Endometrial microvascular endothelial cells (primary cell): Measurements from ENCODE around the gene MFAP4. TPM values are rescaled to one million over a fixed set of nuclear protein-coding genes. Genes with fewer than 3 reads are reported as not detected.

Experiments
- in situ Hi-C: cut with HindIII; loops from 2 replicates; pipeline ENCODE4 v1.10.0; 2017; ENCODE audit warnings: low sequenced_read_pairs, low pct_unique_long_range_greater_than_20kb; ENCODE audit errors: inconsistent ontology term
- total RNA-seq: library from RNA; depleted of rRNA; stranded (reverse); fragments of >200 nt; gene quantifications from one replicate; pipeline ENCODE4 v1.2.3, GENCODE V29; 2015; ENCODE audit errors: inconsistent ontology term

The MFAP4 gene
- total RNA-seq, 1 donor from 2014 or later = not detected

DNA sequence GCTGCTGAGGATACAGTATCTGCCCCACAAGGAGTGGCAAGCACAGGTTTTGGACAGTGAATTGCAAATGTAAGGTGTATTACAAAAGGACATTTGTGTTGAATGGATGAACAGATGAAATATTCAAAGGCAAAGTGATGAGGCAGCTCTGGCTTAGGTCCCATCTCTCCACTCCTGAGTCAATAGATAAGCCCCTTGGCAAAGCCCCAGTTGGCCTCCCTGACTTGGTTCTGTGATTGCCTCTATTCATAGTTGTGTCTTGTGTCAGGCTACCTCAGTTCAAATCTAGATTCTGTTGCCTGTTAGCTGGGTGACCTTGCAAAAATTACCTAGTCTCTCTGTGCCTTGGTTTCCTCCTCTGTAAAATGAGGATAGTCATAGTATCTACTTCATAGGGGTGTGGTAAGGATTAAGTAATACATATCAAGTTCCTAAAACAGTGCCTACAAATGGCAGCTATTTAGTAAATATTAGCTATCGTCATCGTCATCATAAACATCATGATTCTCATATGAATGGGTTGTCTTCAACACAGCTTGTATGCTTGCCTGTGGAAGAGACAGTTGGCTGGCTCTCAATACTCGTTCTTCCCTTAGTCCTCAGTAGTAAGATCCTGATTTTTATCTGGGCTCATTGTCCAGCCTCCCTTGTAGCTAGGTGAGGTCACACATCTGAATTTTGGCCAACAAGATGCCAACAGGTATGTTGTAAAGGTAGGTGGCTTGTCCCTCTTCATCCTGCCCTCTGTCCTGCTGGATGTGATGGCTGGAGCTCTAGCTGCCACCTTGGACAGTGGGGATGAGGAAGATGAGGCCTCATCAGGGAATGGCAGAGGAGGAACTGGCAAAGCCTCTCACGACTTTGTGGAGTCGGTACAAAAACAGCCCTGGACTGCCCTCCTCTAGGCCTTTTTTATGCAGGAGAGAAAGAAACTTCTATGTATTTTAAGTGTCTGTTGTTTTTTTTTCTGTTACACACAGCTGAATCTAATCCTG is 2.1 kb upstream of the MFAP4 start:
- in situ Hi-C loops = no loop called here

DNA sequence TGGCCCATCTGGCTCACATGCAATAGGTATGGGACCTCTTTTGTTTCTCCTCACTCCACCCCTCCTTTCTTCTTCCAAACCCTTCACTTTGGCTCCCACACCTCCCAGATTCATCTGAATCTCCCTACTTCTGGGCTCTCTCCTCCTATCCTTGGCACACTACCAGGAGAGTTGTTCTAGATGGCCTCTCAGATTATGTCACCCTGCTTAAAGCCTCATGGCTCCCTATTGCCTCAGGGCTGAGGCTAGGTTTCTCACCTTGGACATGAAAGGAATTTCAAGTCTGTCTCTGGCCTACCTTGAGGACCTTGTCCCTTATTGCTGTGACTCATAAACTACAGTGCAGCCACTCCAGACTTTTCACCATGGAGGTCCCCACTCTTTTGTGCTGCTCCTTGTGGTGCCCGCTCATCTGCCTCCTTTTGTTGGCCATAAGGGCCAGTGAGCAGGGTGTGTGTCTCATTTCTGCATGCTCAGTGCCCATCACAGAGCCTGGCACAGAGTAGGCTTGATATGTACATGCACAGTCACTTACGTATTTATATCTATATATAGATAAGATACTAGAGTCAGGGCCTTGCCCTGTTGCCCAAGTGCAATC is 1.0 kb upstream of the MFAP4 start:
- in situ Hi-C loops = no loop called here

DNA sequence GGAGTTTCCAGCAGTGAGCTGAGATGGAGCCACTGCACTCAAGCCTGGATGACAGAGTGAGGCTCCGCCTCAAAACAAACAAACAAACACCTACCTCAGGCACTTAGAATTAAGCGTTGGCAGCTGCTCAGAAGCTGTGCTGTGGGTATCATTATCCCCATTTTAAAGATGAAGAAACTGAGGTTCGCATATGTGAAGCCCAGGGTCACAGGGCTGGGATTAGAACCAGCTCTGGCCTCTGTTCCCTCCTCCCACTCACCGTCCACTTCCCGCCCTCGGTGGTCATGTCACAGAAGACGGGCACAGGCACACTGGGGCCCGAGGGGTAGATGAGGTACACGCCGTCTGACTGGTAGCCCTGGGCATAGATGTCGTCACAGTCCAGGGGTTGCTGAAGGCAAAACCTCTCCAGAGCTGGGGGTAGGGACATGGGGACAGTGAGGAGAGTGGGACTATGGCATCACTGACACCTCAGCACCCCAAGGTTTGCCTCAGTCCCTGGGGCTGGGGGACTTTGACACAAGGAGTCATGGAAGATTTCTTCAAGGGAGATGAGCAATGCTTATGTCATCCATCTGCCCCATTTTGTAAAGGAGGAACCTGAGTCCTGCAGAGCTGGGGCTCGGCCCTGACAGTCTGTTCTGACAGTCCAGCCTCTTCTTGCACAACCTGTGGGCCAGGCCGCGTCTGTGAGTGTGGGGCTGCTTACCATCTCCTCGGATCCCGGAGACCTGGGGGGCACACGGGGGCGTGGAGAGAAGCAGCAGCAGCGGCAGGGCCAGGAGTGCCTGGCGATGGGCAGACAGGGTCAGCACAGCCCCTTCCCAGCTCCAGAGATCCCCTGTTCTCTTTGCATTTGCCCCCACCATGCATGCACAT is 700 bp downstream of the MFAP4 start:
- in situ Hi-C loops = no loop called here

DNA sequence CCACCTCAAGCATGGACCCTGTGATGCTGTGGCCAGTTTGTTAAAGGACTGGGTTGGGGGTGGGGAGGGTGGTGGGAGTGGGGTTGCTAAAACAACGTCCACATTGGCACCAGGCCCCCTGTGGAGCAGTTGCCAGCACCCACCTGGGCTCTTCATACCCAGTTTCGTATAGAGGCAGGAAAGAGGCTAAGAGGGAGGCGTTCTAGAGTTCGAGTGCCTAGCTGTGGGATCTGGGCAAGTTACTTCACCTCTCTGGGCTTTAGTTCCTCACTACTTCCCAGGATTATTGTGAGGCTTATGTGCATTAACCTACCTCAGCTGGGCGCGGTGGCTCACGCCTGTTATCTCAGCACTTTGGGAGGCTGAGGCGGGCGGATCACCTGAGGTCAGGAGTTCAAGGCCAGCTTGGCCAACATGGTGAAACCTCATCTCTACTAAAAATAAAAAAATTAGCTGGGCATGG is 1.4 kb downstream of the MFAP4 start:
- in situ Hi-C loops = no loop called here

DNA sequence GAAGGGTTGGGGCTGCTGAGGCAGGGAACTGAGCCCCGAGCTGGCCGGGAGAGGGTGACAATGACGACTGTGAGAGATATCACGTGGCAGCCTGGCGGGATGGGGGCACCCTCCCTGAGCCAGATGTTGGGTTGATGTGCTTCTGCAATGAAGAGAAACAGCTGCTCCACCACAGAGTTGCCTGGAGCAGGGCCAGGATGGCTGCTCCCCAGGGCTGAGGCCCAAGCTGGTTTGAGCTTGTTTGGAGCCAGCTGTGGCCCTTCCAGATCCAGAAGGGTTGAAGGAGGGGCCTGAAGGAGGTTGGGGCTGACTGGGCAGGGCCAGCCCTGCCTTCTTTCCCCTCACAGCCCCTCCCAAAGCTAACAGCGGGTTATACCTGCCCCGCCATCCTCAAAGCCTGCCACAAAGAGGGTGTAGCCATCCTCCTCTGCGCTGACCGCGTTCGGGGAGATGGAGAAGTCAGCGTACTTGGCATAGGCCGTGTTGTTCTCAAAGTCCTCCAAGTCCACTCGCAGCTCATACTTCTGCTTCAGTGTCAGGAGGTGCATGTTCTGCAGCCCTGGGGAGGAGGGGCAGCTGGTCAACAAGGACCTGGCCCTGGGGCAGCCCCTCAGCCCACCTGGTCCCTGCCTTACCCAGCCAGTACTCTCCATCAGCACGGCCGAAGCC is 2.1 kb downstream of the MFAP4 start:
- in situ Hi-C loops = no loop called here

DNA sequence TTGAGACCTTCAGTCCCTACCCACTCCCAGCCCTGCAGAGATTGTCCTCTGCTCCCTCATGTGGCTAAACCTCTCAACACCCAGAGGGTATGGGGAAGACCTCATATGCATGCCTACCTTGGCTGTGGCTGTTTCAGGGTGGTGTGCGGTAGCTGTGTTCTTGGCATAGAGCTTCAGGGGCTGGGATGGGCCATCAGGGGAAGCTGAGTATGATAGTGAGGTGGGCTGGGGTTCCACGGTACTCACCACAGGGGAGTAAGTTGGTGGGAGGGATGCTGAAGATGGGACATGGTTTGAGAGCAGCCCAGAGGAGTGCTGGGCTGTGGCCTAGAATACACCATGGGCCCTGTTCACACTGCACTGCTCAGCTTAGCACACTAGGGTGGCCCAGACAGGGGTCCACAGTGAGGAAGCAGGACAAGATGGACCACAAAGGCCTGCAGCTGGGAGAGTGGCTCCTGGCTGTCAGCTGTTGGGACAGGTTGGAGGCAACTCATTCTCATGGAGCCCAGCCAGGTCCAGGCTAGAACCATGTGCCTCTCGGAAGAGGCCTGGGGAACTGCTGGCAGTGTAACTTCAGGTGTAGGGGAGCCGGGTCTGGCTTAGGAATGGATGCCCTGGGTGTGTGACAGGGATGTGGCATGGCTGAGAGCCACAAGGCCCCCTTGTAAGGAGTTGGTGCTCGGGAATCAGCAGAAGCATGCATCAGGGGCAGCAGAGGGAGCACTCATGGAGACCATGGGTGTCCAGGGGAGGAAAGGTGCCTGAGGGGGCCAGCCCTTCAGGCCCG is 3.1 kb downstream of the MFAP4 start:
- in situ Hi-C loops = no loop called here

DNA sequence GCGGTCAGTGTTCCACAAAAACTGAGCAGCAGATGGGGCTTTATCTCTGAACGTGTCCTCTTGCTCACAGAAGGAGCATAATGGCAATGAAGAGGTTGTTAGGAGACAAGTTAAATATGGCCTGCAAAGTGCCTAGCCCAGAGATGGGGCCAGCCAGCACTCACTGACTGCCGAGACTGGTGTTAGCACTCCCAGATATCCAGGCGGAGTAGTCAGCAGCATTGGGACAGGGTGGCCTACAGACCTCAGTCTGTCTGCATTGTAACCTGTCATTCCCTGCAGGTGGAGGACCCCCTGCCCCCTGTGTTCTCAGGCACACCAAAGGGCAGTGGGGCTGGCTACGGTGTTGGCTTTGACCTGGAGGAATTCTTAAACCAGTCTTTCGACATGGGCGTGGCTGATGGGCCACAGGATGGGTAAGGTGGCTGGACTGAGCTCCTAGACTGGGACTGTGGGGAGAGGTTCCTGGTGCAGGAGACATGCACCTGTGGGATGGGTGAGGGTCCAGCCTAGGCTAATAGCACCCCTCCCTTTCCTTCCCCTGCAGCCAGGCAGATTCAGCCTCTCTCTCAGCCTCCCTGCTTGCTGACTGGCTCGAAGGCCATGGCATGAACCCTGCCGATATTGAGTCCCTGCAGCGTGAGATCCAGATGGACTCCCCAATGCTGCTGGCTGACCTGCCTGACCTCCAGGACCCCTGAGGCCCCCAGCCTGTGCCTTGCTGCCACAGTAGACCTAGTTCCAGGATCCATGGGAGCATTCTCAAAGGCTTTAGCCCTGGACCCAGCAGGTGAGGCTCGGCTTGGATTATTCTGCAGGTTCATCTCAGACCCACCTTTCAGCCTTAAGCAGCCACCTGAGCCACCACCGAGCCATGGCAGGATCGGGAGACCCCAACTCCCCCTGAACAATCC is 4.2 kb downstream of the MFAP4 start:
- in situ Hi-C loops = no loop called here

DNA sequence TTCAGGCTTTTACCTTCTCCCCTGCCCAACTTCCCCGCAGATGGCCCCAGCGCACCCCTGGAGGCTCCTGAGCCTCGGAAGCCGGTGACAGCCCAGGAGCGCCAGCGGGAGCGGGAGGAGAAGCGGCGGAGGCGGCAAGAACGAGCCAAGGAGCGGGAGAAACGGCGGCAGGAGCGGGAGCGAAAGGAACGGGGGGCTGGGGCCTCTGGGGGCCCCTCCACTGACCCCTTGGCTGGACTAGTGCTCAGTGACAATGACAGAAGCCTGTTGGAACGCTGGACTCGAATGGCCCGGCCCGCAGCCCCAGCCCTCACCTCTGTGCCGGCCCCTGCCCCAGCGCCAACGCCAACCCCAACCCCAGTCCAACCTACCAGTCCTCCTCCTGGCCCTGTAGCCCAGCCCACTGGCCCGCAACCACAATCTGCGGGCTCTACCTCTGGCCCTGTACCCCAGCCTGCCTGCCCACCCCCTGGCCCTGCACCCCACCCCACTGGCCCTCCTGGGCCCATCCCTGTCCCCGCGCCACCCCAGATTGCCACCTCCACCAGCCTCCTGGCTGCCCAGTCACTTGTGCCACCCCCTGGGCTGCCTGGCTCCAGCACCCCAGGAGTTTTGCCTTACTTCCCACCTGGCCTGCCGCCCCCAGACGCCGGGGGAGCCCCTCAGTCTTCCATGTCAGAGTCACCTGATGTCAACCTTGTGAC is 5.1 kb downstream of the MFAP4 start:
- in situ Hi-C loops = no loop called here

DNA sequence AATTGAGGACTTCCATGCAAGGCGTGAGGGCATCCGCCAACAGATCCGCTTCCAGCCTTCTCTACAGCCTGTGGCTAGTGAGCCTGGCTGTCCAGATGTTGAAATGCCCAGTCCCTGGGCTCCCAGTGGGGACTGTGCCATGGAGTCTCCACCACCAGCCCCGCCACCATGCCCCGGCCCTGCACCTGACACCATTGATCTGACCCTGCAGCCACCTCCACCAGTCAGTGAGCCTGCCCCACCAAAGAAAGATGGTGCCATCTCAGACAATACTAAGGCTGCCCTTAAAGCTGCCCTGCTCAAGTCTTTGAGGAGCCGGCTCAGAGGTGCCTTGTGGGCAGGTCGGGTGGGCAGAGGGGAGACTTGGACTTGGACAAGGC is 5.6 kb downstream of the MFAP4 start:
- in situ Hi-C loops = no loop called here

DNA sequence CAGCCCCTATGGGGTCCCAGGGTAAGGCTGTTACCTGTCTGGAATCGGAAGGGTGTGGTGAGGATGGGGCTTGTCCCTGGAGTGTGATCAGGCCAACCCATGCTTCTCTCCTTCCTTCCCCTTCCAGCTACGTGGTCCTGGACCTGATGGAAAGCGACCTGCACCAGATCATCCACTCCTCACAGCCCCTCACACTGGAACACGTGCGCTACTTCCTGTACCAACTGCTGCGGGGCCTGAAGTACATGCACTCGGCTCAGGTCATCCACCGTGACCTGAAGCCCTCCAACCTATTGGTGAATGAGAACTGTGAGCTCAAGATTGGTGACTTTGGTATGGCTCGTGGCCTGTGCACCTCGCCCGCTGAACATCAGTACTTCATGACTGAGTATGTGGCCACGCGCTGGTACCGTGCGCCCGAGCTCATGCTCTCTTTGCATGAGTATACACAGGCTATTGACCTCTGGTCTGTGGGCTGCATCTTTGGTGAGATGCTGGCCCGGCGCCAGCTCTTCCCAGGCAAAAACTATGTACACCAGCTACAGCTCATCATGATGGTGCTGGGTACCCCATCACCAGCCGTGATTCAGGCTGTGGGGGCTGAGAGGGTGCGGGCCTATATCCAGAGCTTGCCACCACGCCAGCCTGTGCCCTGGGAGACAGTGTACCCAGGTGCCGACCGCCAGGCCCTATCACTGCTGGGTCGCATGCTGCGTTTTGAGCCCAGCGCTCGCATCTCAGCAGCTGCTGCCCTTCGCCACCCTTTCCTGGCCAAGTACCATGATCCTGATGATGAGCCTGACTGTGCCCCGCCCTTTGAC is 6.3 kb downstream of the MFAP4 start:
- in situ Hi-C loops = no loop called here

DNA sequence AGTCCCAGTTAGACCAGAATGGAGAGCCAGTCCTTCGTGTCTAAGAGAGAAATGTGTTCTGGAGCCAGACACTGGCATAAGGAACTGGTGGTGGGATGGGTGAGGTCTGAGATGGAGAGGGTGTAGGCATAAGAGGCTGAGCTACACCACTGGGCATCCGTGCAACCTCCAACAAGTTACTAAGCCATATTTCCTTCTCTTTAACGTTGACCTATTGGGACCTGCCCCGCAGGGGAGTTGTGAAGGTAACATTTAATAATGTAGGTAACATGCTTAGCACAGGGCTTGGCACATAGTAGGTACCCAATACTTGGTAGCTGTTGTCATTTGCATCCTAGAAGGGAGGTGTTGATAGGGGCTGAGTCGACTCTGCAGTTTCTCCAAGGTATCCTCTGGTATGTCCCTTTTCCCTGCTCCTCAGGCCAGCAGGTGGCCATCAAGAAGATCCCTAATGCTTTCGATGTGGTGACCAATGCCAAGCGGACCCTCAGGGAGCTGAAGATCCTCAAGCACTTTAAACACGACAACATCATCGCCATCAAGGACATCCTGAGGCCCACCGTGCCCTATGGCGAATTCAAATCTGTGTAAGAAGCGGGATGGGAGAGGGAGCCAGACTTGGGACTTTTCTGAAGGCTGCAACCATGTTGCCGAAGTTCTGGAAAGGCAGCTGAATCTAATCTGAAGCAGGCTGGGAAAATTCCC is 7.5 kb downstream of the MFAP4 start:
- in situ Hi-C loops = no loop called here

DNA sequence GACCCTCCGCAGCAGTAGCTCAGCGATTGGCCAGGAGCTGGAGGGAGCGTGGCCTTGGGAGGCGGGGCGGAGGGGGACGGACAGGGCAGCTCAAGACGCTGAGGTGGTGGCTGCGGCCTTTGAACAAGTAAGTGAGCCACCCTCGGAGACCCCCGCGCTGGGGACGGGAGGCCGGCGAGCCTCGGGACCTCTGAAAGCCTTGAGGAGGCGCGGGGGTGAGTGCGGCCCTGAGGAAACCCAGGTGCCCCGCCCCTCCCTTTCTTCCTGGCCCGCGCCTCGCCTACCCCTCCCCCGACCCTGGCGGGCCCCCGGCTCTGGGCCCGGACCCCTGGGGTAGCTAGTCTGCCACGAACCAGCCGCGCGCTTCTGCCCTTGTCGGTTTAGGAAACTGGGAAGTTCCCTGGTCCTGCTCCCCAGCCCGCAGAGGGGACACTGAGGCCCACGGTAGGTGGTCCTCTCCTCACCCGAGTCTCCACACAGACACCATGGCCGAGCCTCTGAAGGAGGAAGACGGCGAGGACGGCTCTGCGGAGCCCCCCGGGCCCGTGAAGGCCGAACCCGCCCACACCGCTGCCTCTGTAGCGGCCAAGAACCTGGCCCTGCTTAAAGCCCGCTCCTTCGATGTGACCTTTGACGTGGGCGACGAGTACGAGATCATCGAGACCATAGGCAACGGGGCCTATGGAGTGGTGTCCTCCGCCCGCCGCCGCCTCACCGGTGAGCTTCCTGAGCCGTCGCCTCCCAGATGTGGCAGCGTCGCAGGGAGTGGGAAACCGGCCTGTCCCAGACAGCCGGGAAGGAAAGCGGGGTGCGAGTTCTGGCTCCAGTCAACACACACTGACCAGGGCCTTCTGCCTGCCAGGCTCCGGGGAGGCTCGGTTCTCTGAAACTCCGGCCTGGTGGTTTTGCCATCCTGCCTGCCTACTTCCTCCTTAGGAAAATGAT is 8.3 kb downstream of the MFAP4 start, which contains the start of gene MAPK7:
MAPK7 (plus strand) TSS at position 83 of the 945 bp plus-strand sequence; CDS start at position 486, 403 bp downstream.
- in situ Hi-C loops = no loop called here

DNA sequence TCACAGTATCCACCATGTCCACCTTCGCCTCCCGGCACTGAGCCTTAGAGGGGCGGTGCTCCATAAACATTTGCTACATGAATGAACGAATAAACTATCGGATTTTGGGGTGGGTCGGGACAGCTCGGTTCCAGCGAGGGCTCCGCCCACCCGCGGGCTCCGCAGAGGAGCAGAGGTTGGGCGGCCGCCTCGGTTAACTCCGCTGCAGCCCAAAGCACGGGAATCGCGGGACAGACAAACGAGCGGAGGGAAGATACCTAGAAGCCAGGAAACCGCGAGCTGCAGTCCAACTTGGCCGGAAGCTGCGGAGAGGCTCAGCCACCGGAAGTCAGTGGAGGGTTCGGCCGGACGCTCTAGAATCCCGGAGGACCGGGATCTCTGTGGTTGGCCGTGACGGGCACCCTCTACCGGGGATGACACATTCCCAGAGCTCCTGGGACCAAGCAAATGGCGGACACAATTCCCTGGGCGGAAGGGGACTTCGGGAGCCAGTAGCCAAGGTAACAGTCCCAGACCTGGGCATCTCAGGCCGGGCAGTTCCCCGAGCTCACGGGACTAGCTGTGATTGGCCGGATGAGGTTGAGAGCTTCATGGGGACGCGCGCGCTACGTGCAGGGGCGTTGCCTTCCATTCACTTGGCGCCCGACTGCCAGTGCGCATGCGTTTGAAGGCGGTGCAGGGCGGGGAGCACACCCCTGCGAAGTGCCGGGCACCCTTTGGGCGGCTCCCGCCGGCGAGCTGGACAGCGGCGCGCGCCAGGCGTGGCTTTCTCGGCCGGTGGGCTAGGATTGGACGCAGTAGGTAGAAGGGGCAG is 9.2 kb downstream of the MFAP4 start:
- in situ Hi-C loops = no loop called here
